ENCODE data around the gene AURKA. TPM values are rescaled to one million over a fixed set of nuclear protein-coding genes. Genes with fewer than 3 reads are reported as not detected.
A peak's percentile ranks its signal among the peaks of the same experiment; 100 is the strongest.

The AURKA gene
- total and polyA plus RNA-seq, 2 donors (not counting 1 experiment from before 2014, with no cell fraction given): 27.7 to 32.7 TPM

- TF ChIP-seq, protein P1, sequence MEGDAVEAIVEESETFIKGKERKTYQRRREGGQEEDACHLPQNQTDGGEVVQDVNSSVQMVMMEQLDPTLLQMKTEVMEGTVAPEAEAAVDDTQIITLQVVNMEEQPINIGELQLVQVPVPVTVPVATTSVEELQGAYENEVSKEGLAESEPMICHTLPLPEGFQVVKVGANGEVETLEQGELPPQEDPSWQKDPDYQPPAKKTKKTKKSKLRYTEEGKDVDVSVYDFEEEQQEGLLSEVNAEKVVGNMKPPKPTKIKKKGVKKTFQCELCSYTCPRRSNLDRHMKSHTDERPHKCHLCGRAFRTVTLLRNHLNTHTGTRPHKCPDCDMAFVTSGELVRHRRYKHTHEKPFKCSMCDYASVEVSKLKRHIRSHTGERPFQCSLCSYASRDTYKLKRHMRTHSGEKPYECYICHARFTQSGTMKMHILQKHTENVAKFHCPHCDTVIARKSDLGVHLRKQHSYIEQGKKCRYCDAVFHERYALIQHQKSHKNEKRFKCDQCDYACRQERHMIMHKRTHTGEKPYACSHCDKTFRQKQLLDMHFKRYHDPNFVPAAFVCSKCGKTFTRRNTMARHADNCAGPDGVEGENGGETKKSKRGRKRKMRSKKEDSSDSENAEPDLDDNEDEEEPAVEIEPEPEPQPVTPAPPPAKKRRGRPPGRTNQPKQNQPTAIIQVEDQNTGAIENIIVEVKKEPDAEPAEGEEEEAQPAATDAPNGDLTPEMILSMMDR (conservative IDR thresholded peaks at IDR 0.05 in 1 of 2, IDR thresholded peaks at IDR 0.05 in 1 of 2; ENCODE audit: low read depth in 1 of 2, low read length in 2 of 2): no peak
- no peak for TF ChIP-seq EZH2 (IDR thresholded peaks at IDR 0.05; ENCODE audit: low read length, missing control alignments)
- Histone ChIP-seq H3K4me3 (replicated peaks in 1 of 4; ENCODE audit: control extremely low read depth in 1 of 4, insufficient read depth in 1 of 4, low read depth in 3 of 4, low read length in 4 of 4) (no peak overlapping the region), H3K27me3 (ENCODE audit: control insufficient read depth, insufficient read depth, low read length) (no peaks in the 10 kb centered on the region), H2AFZ (ENCODE audit: low read length) (no peak overlapping the region), H3K79me2 (ENCODE audit: control insufficient read depth, insufficient read depth, low read length) (peaks cover 53% of the 10 kb centered on the region), H3K4me2 (ENCODE audit: extremely low read depth, insufficient read depth, low read length) (peak overlapping the region; percentile 4), H3K27ac (ENCODE audit: insufficient read depth, low read length) (peak overlapping the region; percentile 77), H3K9me3 (ENCODE audit: control insufficient read depth, insufficient read depth, low read depth, low read length) (no peaks in the 10 kb centered on the region), H3K36me3 (ENCODE audit: control insufficient read depth, insufficient read depth, low read length) (peaks cover 2% of the 10 kb centered on the region), H3K4me1 (ENCODE audit: control insufficient read depth, extremely low read depth, insufficient read depth, low read length) (peaks cover 34% of the 10 kb centered on the region), H3K9ac (ENCODE audit: insufficient read depth, low read length) (no peak overlapping the region), H4K20me1 (ENCODE audit: control insufficient read depth, extremely low read depth, insufficient read depth, low read length) (no peaks in the 10 kb centered on the region)
- DNase-seq (ENCODE audit: low read depth in 2 of 2): peak; percentile 73 to 91
These were observed 30.2 kb upstream of the AURKA start for GRCh38 chr20:56422076-56422823.

DNA sequence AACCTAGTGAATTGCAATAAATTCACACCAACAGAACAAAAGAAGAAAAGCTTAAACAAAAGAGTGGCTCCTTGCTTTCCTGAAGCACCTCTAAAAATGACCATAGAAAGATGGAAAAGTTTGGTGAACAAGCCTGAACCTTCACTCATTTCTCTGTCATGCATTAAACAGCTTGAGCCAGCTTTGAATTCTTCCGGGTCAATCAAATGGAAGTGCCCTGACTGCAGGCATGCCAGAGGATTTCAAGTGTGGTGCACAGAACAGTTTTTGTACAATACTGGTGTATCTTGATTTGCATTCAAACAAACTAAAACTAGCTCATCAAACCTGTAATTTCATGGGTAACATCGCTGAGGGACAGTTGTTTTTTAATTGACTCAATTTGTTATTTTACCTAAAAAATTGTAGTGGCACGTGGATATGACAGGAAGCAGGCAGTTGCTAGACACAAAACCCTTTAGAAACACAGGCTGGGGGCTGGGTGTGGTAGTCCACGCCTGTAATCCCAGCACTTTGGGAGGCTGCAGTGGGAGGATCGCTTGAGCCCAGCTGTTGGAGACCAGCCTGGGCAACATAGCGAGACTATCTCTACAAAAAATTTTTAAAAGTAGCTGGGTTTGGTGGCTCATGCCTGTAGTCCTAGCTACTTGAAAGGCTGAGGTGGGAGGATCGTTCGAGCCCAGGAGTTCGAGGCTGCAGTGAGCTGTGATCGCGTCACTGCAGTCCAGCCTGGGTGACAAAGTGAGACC, 29.1 kb upstream of the AURKA start:
- H4K20me1 ChIP-seq (ENCODE audit: control insufficient read depth, extremely low read depth, insufficient read depth, low read length): no peaks in the 10 kb centered on the region
- H3K79me2 ChIP-seq (ENCODE audit: control insufficient read depth, insufficient read depth, low read length): peaks cover 58% of the 10 kb centered on the region
- no peak for DNase-seq (ENCODE audit: low read depth in 2 of 2)
- H3K4me1 ChIP-seq (ENCODE audit: control insufficient read depth, extremely low read depth, insufficient read depth, low read length): peaks cover 35% of the 10 kb centered on the region
- H3K4me2 ChIP-seq (ENCODE audit: extremely low read depth, insufficient read depth, low read length): no peak overlapping the region
- peaks cover 2% of the 10 kb centered on the region for H3K36me3 ChIP-seq (ENCODE audit: control insufficient read depth, insufficient read depth, low read length)
- TF ChIP-seq, protein P1 (conservative IDR thresholded peaks at IDR 0.05 in 1 of 2, IDR thresholded peaks at IDR 0.05 in 1 of 2; ENCODE audit: low read depth in 1 of 2, low read length in 2 of 2): no peak
- no peak for TF ChIP-seq EZH2 (IDR thresholded peaks at IDR 0.05; ENCODE audit: low read length, missing control alignments)
- no peaks in the 10 kb centered on the region for H3K27me3 ChIP-seq (ENCODE audit: control insufficient read depth, insufficient read depth, low read length)
- no peak overlapping the region for H2AFZ ChIP-seq (ENCODE audit: low read length)
- H3K4me3 ChIP-seq (replicated peaks in 1 of 4; ENCODE audit: control extremely low read depth in 1 of 4, insufficient read depth in 1 of 4, low read depth in 3 of 4, low read length in 4 of 4): no peak overlapping the region
- H3K9me3 ChIP-seq (ENCODE audit: control insufficient read depth, insufficient read depth, low read depth, low read length): no peaks in the 10 kb centered on the region
- no peak overlapping the region for H3K9ac ChIP-seq (ENCODE audit: insufficient read depth, low read length)
- peak overlapping the region; percentile 77 for H3K27ac ChIP-seq (ENCODE audit: insufficient read depth, low read length)

GRCh38 chr20:56420028-56420427, 28.0 kb upstream of the AURKA start:
- TF ChIP-seq, protein P1 (conservative IDR thresholded peaks at IDR 0.05 in 1 of 2, IDR thresholded peaks at IDR 0.05 in 1 of 2; ENCODE audit: low read depth in 1 of 2, low read length in 2 of 2): no peak
- no peak for TF ChIP-seq EZH2 (IDR thresholded peaks at IDR 0.05; ENCODE audit: low read length, missing control alignments)
- Histone ChIP-seq H3K27ac (ENCODE audit: insufficient read depth, low read length) (no peak overlapping the region), H3K27me3 (ENCODE audit: control insufficient read depth, insufficient read depth, low read length) (no peaks in the 10 kb centered on the region), H4K20me1 (ENCODE audit: control insufficient read depth, extremely low read depth, insufficient read depth, low read length) (no peaks in the 10 kb centered on the region), H3K9me3 (ENCODE audit: control insufficient read depth, insufficient read depth, low read depth, low read length) (no peaks in the 10 kb centered on the region), H3K4me1 (ENCODE audit: control insufficient read depth, extremely low read depth, insufficient read depth, low read length) (peaks cover 38% of the 10 kb centered on the region), H3K9ac (ENCODE audit: insufficient read depth, low read length) (no peak overlapping the region), H3K4me3 (replicated peaks in 1 of 4; ENCODE audit: control extremely low read depth in 1 of 4, insufficient read depth in 1 of 4, low read depth in 3 of 4, low read length in 4 of 4) (no peak overlapping the region), H3K36me3 (ENCODE audit: control insufficient read depth, insufficient read depth, low read length) (peaks cover 2% of the 10 kb centered on the region), H2AFZ (ENCODE audit: low read length) (no peak overlapping the region), H3K4me2 (ENCODE audit: extremely low read depth, insufficient read depth, low read length) (no peak overlapping the region), H3K79me2 (ENCODE audit: control insufficient read depth, insufficient read depth, low read length) (peaks cover 58% of the 10 kb centered on the region)
- no peak for DNase-seq (ENCODE audit: low read depth in 2 of 2)

All from fibroblast of lung (primary cell).